ENCODE measurements around the gene TNNI3K.
A peak's percentile ranks its signal among the peaks of the same experiment; 100 is the strongest.

Gene TNNI3K

GRCh38 chr1:74453277-74453676 is 218.1 kb downstream of the TNNI3K start:
- DNase-seq = no peak

GRCh38 chr1:74455390-74455789 is 220.2 kb downstream of the TNNI3K start:
- DNase-seq = no peak

- no peak for DNase-seq
These were observed 222.1 kb downstream of the TNNI3K start for GRCh38 chr1:74457253-74457652.

GRCh38 chr1:74463333-74463988 is 228.3 kb downstream of the TNNI3K start:
- no peak for DNase-seq

GRCh38 chr1:74464037-74464436 is 228.8 kb downstream of the TNNI3K start:
- no peak for DNase-seq

- no peak for DNase-seq
These were observed 230.1 kb downstream of the TNNI3K start for GRCh38 chr1:74465193-74465681.

GRCh38 chr1:74467786-74468377 is 232.7 kb downstream of the TNNI3K start:
- DNase-seq = no peak

- DNase-seq = no peak
These were observed 233.9 kb downstream of the TNNI3K start for GRCh38 chr1:74468982-74469603.

- no peak for DNase-seq
These were observed 235.1 kb downstream of the TNNI3K start for GRCh38 chr1:74470251-74470650.

GRCh38 chr1:74470936-74471335 is 235.7 kb downstream of the TNNI3K start:
- no peak for DNase-seq

- no peak for DNase-seq
These were observed 236.3 kb downstream of the TNNI3K start for GRCh38 chr1:74471470-74471869.

- DNase-seq = no peak
These were observed 239.4 kb downstream of the TNNI3K start for GRCh38 chr1:74474585-74474984.

- DNase-seq = no peak
These were observed 243.8 kb downstream of the TNNI3K start for GRCh38 chr1:74478979-74479378.

GRCh38 chr1:74480068-74480467 is 244.9 kb downstream of the TNNI3K start:
- DNase-seq = no peak

GRCh38 chr1:74481607-74482006 is 246.4 kb downstream of the TNNI3K start:
- no peak for DNase-seq

- DNase-seq = no peak
These were observed 250.4 kb downstream of the TNNI3K start for GRCh38 chr1:74485622-74486021.

- DNase-seq = no peak
These were observed 250.8 kb downstream of the TNNI3K start for GRCh38 chr1:74486036-74486435.

GRCh38 chr1:74496669-74497068 is 261.5 kb downstream of the TNNI3K start:
- DNase-seq = no peak

- no peak for DNase-seq
These were observed 263.7 kb downstream of the TNNI3K start for GRCh38 chr1:74498901-74499300.

- DNase-seq = no peak
These were observed 267.2 kb downstream of the TNNI3K start for GRCh38 chr1:74502432-74502831.

- no peak for DNase-seq
These were observed 267.7 kb downstream of the TNNI3K start for GRCh38 chr1:74502858-74503257.

- peak; percentile 25 for DNase-seq
These were observed 269.1 kb downstream of the TNNI3K start for GRCh38 chr1:74504125-74504932.

- DNase-seq = no peak
These were observed 269.8 kb downstream of the TNNI3K start for GRCh38 chr1:74504933-74505512.
